ENCODE results near the gene HSD17B4.

The HSD17B4 gene

DNA sequence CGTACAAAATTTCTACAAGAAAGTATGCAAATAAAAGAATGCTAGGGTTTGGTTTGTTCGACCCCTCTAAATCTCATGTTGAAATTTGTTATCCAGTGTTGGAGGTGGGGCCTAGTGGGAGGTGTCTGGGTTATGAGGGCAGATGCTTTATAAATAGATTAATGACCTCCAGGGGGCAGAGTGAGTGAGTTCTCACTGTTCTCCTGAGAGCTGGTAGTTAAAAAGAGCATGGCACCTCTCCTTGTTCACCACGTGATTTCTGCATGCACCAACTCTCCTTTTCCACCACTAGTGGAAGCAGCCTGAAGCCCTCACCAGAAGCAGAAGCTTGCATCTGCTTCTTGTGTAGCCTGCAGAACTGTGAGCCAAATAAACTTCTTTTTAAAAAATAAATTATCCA, 126.6 kb downstream of the HSD17B4 start (continued):
- TF ChIP-seq, protein P1, sequence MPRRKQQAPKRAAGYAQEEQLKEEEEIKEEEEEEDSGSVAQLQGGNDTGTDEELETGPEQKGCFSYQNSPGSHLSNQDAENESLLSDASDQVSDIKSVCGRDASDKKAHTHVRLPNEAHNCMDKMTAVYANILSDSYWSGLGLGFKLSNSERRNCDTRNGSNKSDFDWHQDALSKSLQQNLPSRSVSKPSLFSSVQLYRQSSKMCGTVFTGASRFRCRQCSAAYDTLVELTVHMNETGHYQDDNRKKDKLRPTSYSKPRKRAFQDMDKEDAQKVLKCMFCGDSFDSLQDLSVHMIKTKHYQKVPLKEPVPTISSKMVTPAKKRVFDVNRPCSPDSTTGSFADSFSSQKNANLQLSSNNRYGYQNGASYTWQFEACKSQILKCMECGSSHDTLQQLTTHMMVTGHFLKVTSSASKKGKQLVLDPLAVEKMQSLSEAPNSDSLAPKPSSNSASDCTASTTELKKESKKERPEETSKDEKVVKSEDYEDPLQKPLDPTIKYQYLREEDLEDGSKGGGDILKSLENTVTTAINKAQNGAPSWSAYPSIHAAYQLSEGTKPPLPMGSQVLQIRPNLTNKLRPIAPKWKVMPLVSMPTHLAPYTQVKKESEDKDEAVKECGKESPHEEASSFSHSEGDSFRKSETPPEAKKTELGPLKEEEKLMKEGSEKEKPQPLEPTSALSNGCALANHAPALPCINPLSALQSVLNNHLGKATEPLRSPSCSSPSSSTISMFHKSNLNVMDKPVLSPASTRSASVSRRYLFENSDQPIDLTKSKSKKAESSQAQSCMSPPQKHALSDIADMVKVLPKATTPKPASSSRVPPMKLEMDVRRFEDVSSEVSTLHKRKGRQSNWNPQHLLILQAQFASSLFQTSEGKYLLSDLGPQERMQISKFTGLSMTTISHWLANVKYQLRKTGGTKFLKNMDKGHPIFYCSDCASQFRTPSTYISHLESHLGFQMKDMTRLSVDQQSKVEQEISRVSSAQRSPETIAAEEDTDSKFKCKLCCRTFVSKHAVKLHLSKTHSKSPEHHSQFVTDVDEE (CRISPR knock-in tag; IDR thresholded peaks at IDR 0.05): no peak
- TF ChIP-seq TOX (CRISPR knock-in tag; IDR thresholded peaks at IDR 0.05; ENCODE audit: borderline replicate concordance): no peak
- TF ChIP-seq GLIS3 (CRISPR knock-in tag; IDR thresholded peaks at IDR 0.05): no peak
- no peak for TF ChIP-seq CSDC2 (CRISPR knock-in tag; IDR thresholded peaks at IDR 0.05)
- no peak for TF ChIP-seq ZFP30 (CRISPR knock-in tag; IDR thresholded peaks at IDR 0.05)
- TF ChIP-seq ZNF8 (CRISPR knock-in tag; IDR thresholded peaks at IDR 0.05): no peak
- TF ChIP-seq SNAI2 (CRISPR knock-in tag; IDR thresholded peaks at IDR 0.05): no peak
- TF ChIP-seq OSR1 (CRISPR knock-in tag; IDR thresholded peaks at IDR 0.05): no peak
- no peak for TF ChIP-seq TCF4 (CRISPR knock-in tag; IDR thresholded peaks at IDR 0.05; ENCODE audit: borderline replicate concordance)
- TF ChIP-seq, protein P2, sequence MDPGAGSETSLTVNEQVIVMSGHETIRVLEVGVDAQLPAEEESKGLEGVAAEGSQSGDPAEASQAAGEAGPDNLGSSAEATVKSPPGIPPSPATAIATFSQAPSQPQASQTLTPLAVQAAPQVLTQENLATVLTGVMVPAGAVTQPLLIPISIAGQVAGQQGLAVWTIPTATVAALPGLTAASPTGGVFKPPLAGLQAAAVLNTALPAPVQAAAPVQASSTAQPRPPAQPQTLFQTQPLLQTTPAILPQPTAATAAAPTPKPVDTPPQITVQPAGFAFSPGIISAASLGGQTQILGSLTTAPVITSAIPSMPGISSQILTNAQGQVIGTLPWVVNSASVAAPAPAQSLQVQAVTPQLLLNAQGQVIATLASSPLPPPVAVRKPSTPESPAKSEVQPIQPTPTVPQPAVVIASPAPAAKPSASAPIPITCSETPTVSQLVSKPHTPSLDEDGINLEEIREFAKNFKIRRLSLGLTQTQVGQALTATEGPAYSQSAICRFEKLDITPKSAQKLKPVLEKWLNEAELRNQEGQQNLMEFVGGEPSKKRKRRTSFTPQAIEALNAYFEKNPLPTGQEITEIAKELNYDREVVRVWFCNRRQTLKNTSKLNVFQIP (CRISPR knock-in tag; IDR thresholded peaks at IDR 0.05; ENCODE audit: borderline replicate concordance, low read depth): no peak

DNA sequence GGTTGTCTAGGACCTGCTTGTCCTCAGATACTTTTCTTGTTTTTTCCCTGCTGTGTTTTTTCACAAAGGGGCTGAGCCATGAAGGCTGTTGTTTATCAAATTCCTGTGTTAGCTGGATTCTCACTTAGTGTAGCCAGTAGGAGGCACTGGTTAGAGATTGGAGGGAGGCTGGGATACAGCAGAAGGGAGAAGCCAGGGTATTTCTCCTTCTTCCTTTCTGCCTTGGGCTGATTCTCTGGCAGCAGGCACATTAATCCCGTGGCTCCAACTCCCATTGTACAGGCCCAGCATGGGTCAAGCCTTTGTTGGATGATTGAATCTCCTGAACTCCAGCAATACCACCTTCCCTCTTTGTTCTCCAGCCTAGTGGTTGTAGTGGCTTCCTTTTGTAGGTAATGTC, 130.7 kb downstream of the HSD17B4 start:
- TF ChIP-seq, protein P3, sequence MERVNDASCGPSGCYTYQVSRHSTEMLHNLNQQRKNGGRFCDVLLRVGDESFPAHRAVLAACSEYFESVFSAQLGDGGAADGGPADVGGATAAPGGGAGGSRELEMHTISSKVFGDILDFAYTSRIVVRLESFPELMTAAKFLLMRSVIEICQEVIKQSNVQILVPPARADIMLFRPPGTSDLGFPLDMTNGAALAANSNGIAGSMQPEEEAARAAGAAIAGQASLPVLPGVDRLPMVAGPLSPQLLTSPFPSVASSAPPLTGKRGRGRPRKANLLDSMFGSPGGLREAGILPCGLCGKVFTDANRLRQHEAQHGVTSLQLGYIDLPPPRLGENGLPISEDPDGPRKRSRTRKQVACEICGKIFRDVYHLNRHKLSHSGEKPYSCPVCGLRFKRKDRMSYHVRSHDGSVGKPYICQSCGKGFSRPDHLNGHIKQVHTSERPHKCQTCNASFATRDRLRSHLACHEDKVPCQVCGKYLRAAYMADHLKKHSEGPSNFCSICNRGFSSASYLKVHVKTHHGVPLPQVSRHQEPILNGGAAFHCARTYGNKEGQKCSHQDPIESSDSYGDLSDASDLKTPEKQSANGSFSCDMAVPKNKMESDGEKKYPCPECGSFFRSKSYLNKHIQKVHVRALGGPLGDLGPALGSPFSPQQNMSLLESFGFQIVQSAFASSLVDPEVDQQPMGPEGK (CRISPR knock-in tag; IDR thresholded peaks at IDR 0.05; ENCODE audit: borderline replicate concordance): no peak
- TF ChIP-seq GLIS3 (CRISPR knock-in tag; IDR thresholded peaks at IDR 0.05) (no peak), CSDC2 (CRISPR knock-in tag; IDR thresholded peaks at IDR 0.05) (no peak), ZC3H10 (CRISPR knock-in tag; IDR thresholded peaks at IDR 0.05) (no peak), ESRRG (CRISPR knock-in tag; IDR thresholded peaks at IDR 0.05) (no peak), OSR1 (CRISPR knock-in tag; IDR thresholded peaks at IDR 0.05) (no peak), ZNF70 (CRISPR knock-in tag; IDR thresholded peaks at IDR 0.05) (no peak), TCF4 (CRISPR knock-in tag; IDR thresholded peaks at IDR 0.05; ENCODE audit: borderline replicate concordance) (no peak), ZNF8 (CRISPR knock-in tag; IDR thresholded peaks at IDR 0.05) (no peak), RARB (CRISPR knock-in tag; IDR thresholded peaks at IDR 0.05) (no peak), BACH2 (CRISPR knock-in tag; IDR thresholded peaks at IDR 0.05; ENCODE audit: borderline replicate concordance) (no peak), ISL1 (CRISPR knock-in tag; IDR thresholded peaks at IDR 0.05) (no peak), ZFP30 (CRISPR knock-in tag; IDR thresholded peaks at IDR 0.05) (no peak), TOX (CRISPR knock-in tag; IDR thresholded peaks at IDR 0.05; ENCODE audit: borderline replicate concordance) (no peak)
- TF ChIP-seq, protein P4, sequence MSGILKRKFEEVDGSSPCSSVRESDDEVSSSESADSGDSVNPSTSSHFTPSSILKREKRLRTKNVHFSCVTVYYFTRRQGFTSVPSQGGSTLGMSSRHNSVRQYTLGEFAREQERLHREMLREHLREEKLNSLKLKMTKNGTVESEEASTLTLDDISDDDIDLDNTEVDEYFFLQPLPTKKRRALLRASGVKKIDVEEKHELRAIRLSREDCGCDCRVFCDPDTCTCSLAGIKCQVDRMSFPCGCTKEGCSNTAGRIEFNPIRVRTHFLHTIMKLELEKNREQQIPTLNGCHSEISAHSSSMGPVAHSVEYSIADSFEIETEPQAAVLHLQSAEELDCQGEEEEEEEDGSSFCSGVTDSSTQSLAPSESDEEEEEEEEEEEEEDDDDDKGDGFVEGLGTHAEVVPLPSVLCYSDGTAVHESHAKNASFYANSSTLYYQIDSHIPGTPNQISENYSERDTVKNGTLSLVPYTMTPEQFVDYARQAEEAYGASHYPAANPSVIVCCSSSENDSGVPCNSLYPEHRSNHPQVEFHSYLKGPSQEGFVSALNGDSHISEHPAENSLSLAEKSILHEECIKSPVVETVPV (CRISPR knock-in tag; IDR thresholded peaks at IDR 0.05): no peak
- TF ChIP-seq, protein P5, sequence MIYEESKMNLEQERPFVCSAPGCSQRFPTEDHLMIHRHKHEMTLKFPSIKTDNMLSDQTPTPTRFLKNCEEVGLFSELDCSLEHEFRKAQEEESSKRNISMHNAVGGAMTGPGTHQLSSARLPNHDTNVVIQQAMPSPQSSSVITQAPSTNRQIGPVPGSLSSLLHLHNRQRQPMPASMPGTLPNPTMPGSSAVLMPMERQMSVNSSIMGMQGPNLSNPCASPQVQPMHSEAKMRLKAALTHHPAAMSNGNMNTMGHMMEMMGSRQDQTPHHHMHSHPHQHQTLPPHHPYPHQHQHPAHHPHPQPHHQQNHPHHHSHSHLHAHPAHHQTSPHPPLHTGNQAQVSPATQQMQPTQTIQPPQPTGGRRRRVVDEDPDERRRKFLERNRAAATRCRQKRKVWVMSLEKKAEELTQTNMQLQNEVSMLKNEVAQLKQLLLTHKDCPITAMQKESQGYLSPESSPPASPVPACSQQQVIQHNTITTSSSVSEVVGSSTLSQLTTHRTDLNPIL (CRISPR knock-in tag; IDR thresholded peaks at IDR 0.05; ENCODE audit: low read depth): no peak
- TF ChIP-seq, protein P2 (CRISPR knock-in tag; IDR thresholded peaks at IDR 0.05; ENCODE audit: borderline replicate concordance, low read depth): no peak
- ATAC-seq: no peak

DNA sequence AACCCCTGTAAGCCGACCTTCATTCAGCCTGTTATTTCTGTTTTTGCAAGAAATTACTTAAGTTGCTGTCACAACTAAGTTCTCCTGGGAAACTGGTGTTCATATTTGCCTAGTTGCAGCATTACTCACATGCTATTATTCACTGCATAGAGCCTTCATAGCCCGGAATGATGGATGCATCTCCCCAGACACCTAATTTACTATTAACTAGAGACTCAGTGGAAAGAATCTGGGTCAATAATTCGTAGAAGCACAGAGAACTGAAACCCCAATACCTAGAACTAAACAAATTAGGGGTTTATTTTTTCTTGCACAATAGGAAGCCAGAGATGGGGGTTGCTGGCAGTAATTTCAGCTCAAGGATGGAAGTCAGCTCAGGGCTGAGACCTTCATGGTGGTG, 131.4 kb downstream of the HSD17B4 start:
- no peak for ATAC-seq
- TF ChIP-seq CSDC2 (CRISPR knock-in tag; IDR thresholded peaks at IDR 0.05) (no peak), ZNF565 (CRISPR knock-in tag; conservative IDR thresholded peaks at IDR 0.05; ENCODE audit: low read depth) (no peak), BACH2 (CRISPR knock-in tag; IDR thresholded peaks at IDR 0.05; ENCODE audit: borderline replicate concordance) (no peak), ZC3H10 (CRISPR knock-in tag; IDR thresholded peaks at IDR 0.05) (no peak), PPARA (CRISPR knock-in tag; IDR thresholded peaks at IDR 0.05; ENCODE audit: borderline replicate concordance) (no peak), SNAI2 (CRISPR knock-in tag; IDR thresholded peaks at IDR 0.05) (no peak), ZFP3 (CRISPR knock-in tag; IDR thresholded peaks at IDR 0.05) (no peak), ESRRG (CRISPR knock-in tag; IDR thresholded peaks at IDR 0.05) (no peak), TOX (CRISPR knock-in tag; IDR thresholded peaks at IDR 0.05; ENCODE audit: borderline replicate concordance) (no peak), OSR1 (CRISPR knock-in tag; IDR thresholded peaks at IDR 0.05) (no peak)
- TF ChIP-seq, protein P5 (CRISPR knock-in tag; IDR thresholded peaks at IDR 0.05; ENCODE audit: low read depth): no peak
- TF ChIP-seq, protein P1 (CRISPR knock-in tag; IDR thresholded peaks at IDR 0.05): no peak

Data from SK-N-SH treated with all-trans-retinoic acid at 6 μM for 48 hours (cell line).